Endometrium (tissue), 2 donors: ENCODE measurements around the gene C21orf58.
"Not testable (repeated sequence)": the region's sequence is repeated elsewhere in the genome, so short reads cannot be mapped to it uniquely, and the experiment has no call there.

Experiments
- FAIRE-seq: peaks from 2 replicates; lab custom pipeline; 2012; peaks lifted over from hg19 to GRCh38; lab: Jason Lieb, UNC
- donor health status: control.
- donor health status: control.

C21orf58 gene

DNA sequence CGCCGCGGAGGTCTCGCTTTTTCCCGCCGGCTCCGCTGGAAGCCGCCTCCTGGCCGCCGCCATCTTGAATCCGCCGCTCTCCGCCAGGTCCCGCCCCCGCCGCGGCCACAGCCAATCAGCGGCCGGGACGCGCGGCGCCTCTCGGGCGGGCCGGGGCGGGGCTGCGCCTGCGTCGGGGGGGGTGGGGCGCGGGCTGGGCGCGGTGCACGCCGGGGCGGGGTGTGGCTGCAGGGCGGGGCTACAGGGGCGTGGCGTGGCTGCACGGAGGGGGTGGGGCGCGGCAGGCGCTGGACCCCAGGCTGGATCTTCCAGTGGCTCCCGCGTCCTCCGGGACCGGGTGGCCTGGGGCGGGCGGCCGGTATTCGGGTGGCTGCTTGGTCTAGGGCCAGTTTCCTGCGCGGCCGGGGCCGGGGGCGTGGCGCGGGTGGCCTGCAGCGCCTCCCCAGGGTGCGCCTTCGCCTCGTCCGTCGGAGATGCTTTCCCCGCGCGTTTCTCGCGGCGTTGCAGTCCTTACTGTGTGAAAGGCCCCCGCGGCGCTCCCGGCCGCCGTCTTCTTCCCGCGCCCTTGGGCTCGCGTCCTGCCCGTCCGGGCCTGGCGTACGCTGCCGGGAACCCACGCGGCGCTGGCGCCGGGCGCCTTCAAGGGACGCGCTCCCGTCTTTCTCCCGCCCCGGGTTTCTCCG lies 861 bp upstream of the C21orf58 start:
- FAIRE-seq: no peak

DNA sequence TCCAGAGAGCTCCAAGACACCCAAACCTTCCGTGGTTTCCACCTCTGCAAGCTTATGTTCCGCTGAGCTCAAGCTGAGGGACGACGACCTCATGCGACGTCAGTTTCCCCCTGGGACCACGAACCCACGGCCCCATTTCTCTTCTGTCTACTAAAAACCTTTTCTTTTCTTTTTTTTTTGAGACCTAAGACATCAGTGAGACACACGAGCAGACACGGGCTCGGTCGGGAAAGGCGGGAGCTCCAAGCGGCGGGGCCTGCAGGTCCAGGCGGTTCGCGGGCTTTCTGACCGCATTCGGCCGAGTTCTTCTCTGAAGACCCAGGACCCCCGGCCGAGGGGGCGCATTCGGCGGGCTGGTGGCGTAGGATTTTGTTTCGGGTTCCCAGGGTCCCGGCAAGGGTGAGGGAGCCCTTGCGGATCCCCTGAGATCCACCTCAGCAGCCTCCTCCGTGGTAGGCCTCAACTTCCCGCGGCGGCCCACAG lies 402 bp downstream of the C21orf58 start:
- FAIRE-seq: no peak

DNA sequence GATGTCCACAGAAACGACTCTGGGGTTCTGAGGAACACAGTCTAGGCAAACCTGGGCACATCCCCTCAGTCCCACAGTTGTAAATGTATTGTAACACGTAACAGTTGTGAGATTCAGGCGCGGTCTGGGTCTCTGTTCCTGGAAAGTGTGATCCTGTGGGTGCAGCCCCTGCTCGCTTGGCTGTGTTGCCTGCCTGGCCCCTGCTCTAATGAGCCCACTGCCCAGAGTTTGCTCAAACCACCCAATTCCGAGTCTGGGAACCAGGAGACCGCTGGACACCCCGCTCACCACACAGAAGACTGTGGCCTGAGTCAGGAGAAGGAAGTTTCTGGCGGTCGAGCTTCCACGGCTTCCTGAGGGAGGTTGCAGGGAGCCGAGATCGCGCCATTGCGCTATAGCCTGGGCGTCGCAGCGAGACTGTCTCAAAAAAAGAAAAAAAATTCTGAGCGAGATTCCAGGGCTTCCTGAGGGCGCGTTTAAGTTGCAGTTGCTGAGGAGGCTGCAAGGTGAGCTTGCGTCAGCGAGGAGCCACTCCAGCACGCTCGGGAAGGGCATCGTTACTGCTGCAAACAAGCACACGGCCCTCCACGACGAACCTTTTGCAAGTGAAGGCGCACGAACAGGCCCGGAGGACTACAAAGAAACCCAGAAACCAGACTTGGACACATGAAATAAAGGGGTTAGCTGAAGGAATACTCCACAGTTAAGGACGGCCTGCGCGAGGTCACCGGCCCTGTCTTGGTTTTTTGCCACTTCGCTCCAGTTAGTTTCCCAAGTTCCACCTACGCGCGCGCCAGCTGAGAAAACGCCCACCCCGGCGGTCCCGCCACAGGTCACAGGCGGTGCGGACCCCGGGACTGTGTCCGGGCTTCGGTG lies 1.1 kb downstream of the C21orf58 start:
- FAIRE-seq: no peak

DNA sequence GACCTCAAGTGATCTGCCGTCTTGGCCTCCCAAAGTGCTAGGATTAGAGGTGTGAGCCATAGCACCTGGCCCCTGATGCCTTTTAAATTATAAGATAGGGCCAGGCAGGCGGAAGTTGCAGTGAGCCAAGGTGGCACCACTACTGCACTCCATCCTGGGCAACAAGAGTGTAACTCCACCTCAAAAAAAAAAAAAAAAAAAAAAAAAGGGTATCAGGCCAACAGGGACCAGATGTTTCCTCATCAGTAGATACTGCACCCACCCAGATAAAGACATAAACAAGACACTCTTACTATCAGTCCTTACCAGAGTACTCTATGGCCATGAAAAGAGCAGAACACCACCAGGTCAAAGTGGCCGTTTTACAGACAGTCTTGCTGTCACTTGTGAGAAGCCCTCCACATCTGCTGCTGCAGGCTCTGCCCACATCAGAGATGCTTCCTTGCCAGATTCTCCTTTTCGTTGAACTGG lies 3.3 kb downstream of the C21orf58 start:
- no peak for FAIRE-seq

DNA sequence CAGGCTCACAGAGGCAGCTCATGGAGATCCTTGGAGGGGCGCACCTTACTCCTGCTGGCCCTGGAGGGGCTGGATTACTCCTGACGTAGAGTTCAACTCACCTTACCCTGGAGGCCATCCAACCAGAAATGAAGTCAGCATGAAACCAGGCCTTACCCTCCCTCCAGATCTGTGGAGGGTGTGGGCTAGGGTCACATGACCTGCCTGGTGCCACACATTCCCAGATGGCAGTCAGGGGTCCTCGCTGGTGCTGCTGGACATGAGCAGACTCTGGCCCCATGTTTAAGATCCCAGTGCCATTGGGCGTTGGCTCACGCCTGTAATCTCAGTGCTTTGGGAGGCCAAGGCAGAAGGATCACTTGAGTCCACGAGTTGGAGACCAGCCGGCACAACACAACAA lies 4.5 kb downstream of the C21orf58 start:
- FAIRE-seq: no peak

DNA sequence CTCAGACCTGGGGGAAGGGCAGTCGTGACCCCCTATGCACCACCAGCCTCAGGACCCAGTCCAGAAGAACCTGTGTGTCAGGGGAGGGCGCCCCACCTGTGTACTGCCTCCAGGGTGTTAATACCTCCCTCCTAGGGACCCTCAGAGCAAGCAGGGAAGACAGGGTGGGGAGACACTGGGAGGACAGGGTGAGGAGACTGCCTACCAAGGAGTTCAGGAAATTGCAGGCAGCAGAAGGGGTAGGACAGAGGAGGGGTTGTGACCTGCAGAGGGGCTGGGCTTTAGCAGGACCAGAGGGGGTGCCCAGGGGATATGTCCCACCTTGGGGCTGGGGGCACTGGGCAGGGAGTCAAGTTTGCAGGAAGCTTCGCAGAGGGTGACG lies 5.2 kb downstream of the C21orf58 start:
- no peak for FAIRE-seq

DNA sequence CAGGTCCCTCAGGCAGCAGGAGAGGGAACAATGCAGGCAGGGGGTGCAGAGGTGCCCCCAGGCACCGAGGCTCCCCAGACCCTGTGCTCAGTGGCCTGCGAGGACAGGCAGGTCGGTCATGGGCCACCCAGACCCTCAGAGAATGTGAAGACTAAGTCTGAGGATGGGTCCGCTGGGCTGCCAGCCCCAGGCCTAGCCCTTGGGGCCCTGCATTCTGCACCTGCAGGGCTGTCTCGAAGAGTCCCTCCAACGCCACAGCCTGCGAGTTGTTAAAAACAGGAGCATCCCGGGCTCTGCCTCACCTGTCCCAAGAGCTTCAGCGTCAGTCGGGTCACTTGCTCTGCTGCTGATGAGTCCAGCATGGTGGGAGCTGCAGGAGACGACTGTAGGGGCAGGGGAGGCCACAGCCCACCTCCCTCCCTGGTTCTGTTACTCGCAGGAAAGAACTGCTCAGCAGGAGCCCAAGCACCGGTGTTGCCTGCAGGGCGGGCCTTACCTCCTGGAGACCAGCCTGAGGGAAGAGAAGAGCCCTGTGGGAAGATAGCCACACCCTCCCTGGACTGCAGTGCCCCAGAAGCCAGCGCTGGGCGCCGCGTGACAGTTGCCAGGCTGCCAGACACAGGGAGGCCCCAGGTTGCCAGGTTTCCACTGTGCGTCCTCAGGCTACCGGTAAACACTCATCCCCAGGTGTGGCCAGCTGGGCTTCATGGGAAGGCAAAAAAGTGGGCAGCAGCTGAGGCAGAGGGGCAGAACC lies 5.8 kb downstream of the C21orf58 start:
- no peak for FAIRE-seq

DNA sequence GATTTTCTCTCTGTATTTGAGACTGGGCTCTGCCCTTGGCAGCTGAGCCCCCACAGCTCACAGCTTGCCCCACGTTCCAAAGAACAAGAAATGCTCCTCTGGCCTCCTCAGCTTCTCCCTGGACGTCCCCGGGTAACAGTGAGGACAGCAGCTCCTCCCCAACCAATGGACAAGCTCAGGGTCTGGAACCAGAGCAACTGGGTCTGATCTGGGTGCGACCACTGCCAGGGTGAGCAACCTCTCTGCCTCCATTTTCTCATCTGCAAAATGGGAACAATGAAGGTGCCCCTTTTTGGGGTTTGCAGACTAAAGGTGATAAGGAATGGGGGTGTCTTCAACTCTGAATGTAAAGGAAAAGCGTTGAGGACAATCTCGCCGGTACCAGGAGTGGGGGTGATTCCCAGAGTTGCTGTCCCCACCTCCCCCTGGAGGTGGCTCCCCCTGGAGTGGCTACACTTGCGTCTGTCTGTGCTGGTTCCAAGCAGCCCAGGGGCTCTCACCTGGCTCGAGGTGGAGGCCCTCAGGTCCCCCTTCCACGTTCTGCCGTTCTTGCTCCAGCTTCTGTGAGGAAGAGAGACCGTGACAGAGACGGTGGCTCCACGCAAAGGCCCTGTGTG lies 6.9 kb downstream of the C21orf58 start:
- no peak for FAIRE-seq

DNA sequence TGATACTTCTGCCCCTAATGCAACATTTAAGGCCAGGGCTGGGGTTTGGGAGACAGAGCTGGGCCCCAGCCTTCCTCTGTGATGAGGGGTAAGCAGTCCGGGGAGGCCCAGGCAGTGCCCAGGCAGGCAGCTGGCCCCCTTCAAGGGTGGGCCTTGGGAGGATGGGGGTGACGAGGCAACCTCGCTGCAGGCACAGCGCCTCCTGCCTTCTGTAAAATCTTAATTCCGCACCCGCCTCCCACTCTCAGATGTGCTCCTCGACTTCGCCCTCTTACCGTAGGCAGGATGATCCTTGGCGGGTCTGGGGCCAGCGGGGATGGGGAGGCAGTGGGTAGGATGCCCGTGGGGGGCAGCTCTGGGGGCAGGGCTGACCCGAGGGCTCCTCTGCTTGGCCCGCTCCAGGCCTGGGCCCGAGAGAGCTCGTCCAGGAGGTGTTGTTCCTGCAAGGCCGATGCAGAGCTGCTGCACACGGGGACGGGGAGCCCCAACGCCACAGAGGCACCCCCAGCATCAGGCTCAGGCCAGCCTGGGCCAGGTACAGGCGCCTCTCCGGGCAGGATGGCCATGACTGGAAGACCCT lies 9.1 kb downstream of the C21orf58 start:
- no peak for FAIRE-seq

DNA sequence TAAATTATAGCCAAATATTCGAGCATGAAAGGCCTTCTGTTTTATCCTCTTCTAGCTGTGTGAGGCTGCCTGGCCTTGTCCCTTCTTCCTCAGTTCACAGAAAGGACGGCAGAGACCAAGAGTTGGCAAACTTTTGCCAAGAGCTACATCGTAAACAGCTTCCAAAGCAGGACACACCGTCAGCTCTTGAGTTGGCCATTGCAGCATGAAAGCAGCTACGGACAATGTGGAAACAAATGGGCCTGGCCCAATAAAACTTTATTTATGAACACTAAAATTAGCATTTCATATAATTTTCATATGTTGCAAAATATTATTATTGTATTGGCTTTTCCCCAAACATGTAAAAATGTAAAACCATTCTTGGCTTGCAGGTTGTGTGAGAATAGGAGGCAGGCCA lies 10.7 kb downstream of the C21orf58 start:
- FAIRE-seq: no peak

DNA sequence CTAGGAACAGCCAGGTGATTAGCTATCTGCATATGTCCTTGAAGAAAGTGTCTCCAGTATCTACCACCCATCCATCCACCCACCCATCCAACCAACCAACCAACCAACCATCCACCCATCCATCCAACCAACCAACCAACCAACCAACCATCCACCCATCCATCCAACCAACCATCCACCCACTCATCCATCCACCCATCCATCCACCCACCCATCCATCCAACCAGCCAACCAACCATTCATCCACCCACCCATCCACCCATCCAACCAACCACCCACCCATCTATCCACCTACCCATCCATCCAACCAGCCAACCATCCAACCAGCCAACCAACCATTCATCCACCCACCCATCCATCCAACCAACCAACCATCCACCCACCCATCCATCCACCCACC lies 12.1 kb downstream of the C21orf58 start:
- FAIRE-seq: no peak

DNA sequence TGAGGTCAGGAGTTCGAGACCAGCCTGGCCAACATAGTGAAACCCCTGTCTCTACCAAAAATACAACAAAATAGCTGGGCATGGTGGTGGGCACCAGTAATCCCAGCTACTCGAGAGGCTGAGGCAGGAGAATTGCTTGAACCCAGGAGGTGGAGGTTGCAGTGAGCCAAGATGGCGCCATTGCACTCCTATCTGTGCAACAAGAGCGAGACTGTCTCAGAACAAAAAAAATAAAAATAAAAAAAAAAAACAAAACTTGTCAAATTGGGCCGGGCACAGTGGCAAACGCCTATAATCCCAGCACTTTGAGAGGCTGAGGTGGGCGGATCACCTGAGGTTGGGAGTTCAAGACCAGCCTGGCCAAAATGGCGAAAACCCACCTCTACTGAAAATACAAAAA lies 13.4 kb downstream of the C21orf58 start:
- FAIRE-seq: not testable (repeated sequence)

DNA sequence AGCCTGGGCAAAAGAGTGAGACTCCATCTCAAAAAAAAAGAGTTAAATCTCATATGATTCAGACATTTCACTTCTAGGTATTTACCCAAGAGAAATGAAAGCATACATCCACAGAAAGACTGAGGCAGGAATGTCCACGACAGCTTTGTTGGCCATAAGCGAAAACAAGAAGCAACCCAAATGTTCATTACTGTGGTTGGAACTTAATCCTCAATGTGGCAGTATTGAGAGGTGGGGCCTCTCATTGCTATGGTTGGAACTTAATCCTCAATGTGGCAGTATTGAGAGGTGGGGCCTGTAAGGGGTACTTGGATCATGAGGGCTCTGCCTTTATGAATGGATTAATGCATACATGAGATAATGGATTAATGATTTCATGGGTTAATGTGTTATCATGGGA lies 15.2 kb downstream of the C21orf58 start:
- FAIRE-seq: no peak

DNA sequence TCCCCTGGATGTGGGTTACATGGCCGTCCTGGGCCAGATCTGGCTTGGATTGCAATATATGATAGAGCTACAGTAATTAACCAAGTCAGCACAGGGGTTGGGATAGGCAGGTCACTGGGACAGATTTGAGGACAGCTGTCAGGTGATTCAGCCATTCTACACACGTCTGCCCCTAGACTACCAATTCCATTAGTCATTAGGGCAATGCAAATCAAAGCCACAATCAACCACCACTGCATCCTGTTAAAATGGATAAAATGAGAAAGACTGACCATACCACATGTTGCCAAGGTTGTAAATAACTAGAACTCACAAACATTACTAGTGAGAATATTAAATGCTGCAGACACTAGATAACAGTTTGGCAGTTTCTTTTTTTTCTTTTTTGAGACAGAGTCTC lies 16.0 kb downstream of the C21orf58 start:
- no peak for FAIRE-seq

DNA sequence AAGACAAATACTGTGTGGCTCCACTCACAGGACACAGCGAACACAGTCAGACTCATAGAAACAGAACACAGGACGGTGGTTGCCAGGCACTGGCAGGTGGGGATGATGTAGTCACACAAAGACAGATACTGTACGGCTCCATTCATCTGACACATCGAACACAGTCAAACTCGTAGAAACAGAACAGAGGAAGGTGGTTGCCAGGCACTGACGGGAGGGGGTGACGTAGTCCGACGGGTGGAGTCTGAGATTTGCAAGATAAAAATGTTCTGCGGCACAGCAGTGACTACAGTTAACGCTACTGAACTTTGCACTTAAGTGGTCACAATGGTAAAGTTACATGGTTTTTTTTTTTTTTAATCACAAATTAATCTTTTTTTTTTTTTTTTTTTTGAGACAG lies 18.7 kb downstream of the C21orf58 start:
- FAIRE-seq: no peak

DNA sequence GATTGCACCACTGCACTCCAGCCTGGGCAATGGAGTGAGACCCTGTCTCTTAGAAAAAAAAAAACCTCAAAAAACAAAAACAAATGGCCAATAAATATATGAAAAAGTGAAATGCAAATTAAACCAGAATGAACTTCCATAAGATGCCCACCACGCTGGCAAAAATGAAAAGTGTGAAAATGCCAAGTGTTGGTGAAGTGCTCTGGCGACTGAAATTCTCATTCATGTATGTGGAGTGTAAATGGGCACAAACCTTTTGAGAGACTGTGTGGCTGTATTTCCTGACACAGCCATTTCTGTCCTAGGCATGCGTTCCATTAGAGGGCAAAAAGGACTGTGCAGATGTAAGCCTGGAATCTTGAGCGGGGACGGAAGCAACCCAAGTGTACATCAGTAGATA lies 19.2 kb downstream of the C21orf58 start:
- FAIRE-seq: no peak

DNA sequence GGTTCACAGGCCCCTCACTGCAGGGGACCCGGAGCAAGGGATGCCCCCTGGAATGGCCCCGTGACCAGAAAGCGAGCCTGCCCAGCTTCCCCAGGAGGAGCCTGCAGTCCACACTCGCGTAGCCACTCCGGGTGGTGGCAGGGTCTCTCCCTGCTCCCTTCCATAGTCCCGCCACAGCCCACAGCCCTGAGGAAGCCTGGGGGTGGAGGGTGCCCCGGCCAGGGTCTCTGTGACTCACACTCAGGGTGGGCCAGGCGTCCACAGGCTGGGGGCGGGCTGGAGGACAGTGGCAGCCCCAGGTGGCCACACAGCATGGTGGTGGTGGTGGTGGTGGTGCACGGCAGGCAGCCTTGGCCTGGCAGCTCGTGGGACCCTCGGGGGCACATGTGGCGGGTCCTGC lies 21.9 kb downstream of the C21orf58 start:
- no peak for FAIRE-seq

DNA sequence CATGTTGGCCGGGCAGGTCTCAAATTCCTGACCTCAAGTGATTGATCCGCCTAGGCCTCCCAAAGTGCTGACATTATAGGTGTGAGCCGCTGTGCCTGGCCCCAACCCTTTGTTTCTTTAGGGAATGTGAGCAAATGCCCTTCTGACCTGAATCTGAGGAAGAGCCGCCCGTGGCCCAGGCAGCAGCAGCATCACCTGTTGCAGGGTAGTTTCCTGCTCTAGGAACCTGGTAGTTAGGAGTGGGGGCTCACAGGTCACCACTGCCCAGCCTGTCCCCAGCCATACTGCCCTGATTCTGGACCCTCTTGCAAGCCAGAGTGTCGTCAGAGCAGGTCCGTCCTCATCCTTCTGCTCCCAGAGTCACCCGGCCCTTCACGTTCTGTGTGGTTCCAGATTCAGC lies 24.5 kb downstream of the C21orf58 start:
- no peak for FAIRE-seq

DNA sequence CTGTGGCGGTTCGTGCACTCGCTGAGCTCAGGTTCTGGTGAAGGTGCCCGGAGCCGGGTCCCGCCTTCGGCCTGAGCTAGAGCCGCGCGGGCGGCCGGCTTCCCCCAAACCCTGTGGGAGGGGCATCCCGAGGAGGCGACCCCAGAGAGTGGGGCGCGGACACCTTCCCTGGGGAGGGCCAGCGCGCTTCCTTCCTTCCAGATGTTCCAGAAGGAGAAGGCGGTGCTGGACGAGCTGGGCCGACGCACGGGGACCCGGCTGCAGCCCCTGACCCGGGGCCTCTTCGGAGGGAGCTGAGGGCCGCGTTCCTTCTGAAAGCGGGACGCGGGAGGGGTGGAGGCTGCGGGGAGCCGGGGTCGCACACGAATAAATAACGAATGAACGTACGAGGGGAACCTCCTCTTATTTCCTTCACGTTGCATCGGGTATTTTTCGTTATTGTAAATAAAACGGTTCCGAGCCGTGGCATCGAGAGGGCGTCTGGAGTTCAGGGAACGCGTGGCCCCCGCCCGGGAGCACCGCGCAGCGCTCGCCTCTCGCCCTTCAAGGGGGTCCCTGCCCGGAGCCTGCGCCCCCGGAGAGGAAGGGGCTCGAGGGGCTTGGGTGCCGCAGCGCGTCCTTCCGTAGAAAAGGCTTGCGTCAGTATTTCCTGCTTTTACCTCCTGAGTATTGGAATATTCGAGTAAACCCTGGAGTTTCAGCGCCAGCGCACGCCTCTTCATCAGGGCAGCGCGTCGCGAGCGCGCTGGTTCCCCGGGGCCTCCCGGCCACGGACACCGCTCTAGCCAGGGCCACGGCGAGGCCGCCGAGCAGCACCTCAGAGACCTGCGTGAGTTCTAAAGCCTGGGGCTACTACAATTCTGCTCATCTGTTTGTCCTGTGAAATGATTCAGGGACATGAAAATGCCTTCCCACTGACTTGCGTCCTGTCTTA lies 26.1 kb downstream of the C21orf58 start:
- no peak for FAIRE-seq

DNA sequence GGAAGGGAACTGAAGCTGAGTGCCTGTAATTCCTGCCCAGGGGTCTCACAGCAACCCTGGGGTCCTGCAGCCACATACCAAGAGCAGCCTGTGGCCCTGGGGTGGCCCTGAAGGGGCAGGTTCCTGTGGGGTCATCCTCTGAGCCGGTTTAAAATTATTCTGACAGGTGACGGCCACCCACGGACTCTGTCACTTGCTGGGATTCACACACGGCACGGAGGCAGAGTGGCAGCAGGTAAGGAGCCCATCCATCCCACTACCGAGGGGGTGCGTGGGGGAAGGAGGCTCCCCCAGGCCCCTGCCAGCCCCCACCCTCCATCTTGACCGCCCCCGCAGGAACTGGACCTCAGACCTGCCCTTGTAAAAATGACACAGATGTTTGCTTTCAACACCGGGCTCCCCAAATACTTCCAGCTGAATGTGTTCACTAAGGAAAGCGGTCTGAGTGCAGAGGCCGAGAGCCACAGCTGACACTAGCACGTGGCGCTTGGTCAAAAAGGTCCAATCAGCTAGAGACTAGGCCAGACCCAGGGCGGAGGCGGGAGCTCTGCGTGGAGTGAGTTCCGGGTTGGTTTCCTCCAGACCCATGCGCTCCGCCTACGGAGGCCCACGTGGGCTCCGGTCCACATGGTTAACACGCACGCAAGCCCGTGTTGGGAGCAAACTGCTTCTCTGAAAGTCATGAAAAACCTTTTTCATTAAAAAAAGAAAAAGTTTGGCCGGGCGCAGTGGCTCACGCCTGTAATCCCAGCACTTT lies 27.5 kb downstream of the C21orf58 start:
- no peak for FAIRE-seq
